GM18519 (cell line): Measurements from ENCODE around the gene GLP2R.
"Not testable (repeated sequence)": the region's sequence is repeated elsewhere in the genome, so short reads cannot be mapped to it uniquely, and the experiment has no call there.

ENCODE experiments used
- ATAC-seq: cut with Tn5 transposase; IDR thresholded peaks from one replicate; pipeline ENCODE4 v1.9.1; 2021; ENCODE audit warnings: mild to moderate bottlenecking, moderate library complexity; ENCODE audit not compliant: unreplicated experiment, low FRiP score

GLP2R gene

DNA sequence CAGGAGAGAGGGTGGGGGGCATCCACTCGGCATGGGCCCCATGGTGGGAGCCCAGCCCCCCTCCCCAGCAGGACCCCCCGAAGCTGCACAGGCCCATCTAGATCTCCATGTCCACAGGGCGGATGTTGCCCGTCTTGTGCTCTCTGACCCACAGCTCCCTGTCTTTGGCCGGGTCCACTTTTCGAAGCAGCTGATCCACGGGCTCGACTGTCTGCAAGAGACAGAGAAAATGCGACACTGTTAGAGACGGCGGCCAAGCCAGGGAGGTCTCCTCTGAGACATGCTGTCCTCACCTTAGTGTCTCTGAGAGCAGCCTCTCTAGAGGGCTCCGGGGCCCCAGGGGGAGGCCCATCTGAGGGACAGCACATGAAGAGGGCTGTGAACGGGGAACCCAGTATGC, 91.4 kb downstream of the GLP2R start:
- no peak for ATAC-seq

DNA sequence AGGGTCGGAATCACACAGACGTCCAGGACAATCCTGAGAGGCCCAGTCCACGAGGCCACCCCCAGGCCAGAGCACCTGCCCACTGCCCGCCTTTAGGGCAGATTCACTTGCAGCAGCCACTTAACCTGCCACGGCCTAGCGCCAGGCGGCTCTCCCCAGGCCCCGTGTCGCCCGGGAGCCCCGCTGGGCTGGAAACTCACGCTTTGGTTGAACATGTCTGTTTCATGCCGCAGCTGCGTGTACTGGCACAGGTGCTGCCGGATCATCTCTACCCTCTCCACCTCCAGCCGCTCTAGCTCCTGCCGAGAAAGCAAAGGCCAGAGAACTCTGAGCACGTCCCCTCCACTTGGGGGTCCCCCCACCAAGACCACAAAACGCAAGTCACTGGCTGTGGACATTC, 92.1 kb downstream of the GLP2R start:
- ATAC-seq = no peak

DNA sequence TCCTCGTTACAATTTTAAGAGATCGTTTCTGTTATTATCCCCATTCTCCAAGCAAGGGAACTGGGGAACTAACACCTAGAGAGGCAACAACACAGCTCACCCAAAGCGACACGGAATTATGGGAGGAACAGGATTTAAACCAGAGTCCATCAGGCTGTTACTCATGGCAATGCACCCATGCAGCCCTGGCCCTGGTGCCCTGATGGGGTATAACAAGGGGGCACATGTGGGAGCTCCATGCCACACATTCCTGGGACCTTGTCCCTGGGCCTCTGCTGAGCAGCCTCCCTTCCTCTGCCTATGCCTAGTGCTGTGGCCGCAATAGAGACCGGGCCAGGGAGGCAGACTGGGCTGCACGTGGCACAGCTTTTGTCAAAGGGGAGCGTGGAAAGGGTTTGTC, 92.6 kb downstream of the GLP2R start:
- no peak for ATAC-seq

DNA sequence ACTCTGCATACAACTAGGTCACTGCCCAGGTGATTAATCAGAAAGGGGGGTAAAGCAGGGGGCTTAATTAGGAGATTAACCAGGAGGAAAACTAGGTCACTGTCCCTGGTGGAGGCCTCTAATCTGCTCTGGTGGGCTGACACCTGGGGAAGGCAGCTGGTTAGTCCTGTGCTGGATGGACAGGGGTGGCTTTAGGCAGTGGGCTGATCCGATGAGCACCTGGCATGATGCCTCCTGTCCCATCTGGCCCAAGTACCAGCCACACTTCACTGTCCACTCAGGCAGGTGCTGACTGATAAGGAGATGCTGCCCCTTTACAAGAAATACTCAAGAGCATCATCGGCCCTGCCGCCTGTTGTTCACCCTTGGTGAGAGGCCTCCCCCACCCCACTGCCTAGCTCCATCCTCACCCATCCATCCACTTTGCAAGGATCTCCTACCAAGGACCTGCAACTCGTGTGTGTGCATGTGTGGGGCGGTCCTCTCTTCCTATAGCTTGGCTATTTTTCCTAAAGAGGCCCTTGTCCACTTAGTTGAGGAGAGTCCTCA, 93.2 kb downstream of the GLP2R start:
- no peak for ATAC-seq

DNA sequence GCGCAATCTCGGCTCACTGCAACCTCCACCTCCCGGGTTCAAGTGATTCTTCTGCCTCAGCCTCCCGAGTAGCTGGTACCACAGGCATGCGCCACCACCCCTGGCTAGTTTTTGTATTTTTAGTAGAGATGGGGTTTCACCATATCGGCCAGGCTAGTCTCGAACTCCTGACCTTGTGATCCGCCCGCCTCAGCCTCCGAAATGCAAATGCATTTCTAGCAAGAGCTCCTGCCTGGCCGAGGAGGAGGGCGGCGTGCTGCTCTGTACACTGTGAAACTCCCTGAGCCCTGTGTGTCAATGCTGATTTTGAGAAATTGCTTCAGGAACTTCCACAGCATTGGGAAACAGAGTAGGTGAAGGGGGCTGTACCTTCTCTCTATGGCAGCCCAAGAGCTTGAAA, 95.5 kb downstream of the GLP2R start:
- not testable (repeated sequence) for ATAC-seq

DNA sequence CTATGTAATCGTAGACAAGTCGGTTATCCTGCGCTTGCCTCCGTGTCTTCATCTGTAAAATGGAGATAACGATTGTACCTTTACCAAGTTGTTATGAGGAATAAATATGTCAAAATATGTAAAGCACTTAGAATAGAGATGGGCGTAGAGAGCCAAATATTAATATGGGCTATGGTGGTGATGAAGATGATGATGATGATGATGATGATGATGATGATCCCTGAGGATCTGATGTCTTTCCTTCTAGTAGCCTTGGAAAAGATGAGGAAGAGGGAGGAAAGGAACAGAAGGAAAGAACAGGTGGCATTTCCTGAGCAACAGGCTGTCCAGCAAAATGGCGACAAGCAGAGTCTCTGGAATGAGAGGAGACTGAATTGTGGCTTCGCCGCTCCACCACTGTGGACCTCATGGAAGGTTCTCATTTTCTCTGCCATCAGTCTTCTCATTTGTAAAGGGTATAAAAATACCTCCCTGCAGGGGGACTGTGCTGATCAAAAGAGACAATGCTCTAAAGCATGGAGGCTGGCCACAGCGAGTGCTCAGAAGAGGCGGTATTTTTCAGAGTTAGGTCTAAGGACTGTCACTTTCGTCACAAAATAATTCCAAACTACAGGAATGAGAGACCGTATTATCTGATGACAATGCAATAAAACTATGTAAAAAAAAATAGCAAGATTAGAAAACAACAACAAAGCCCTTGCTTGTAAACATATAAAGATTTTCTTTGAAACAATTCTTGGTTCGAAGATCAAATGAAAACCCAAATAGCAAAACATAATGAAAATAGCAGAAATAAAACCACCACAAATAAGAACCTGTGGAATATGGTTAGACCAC, 96.5 kb downstream of the GLP2R start:
- no peak for ATAC-seq

DNA sequence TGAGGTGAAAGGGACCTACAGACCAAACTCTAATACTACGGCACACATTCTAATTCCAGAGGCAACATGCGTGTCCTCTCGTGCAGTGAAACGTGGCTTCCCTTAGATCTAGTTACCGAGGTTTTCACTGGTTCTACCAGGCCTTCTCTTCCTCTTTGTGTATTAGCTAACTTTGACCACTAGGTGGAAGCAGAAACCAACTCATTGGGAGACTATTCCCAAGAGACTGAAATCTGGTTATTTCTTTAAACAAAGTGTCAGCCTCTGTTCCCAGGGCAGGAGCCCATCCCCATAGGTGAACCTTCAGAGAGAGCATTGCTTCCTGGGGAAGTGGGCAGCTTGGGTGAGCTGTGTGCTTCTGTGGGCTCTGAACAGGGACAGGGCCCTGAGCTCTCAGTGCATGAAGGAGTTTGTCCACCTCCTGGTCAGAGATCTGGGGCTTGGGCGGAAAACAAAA, 99.0 kb downstream of the GLP2R start:
- no peak for ATAC-seq

DNA sequence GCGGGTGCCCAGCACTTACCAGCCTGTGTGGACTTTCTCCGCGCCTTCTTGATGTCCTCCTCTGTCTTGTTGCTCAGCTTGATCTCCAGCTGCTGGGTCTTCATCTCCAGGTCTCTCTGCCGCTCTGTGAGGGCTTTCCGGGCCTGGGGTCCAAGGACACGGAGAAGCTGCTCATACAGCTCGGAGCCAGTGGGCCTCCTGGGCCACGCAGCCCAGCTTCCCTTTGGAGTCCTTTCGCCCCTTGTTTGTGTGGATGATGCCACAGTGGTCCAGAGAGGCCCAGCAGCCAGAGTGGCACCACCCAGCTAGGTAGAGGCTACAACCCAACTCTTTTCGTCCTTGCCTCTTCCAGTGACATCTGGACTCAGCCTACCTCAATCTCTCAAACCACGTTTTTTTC, 99.7 kb downstream of the GLP2R start:
- ATAC-seq = no peak

DNA sequence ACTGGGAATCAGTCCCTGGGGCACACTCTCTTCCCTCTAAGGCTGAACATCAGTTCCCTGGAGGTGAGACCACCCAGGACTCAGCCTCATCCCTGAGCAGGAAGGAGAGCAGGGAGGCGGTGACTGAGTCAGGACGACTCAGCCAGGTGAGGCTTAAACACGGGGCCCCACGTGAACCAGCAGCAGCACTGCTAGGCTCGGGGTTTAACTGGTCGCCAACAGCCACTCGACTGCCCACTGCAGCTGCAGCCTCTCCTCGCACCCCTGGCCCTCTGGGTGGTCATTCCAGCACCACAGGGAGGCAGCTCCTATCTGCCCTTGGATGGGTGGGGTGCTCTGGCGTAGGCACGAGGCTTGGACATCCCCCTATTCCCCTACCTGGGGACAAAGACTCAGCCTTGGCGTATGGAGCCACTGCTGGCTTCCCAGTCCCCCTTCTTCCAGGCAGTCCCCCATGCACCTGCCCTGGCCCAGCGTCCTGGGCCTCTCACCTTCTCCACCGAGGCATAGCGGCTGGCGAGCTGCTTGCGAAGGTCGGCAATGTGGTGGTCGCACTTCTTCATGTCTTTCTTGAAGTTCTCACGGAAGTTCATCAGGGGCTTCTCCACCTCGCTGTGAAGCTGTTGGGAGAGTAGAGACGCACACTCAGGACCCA, 100.6 kb downstream of the GLP2R start:
- no peak for ATAC-seq

DNA sequence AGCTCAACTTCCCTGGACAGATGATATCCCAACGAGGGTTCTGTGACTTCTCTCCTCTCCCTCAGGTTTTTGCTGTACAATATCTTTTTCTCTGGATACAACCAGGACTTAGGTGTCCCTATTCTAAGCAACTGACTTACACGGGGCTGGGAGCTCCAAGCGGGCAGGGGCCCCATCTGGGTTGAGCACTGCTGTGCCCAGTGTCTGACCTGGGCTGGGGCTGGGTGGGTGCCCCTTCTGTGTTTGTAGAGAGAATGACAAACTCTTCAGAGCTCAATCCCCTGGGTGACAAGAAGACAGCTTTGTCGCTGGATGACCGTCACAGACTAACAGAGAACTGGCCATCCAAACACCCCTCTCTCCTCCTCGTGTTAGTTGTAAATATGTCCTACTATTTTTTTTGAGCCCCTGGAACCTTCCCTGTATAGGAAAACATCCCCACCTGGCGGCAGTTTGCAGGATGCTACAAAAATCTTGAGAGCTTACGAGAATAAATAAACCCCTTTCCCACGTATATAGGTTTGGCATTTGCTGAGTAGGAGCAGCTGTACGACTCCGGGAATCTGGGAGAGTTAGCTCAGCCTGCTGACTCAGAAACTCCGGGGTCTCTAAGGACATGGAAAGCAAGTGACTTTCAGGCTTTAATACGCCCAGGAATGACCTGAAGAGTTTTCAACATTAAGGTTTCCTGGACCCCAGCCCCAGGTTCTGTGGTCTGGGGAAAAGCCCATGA, 103.0 kb downstream of the GLP2R start:
- no peak for ATAC-seq

DNA sequence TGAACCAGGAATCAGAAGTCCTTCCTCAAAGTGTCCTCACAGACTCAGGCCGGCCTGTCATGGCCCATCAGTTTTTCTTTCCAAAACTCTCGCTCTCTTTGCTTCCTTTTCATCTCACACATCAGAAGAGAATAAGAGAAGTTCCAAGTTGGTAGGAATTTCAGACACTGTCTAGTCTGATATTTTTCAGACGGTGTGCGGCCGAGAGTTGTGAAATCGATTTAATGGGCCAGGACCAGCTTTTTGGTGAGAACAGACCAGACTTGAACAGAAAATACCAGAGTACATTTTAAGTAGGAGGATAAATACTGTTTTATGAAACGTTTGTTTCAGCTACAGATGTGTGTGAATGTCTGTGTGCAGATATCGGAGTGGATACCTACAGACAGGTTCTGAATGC, 104.1 kb downstream of the GLP2R start:
- no peak for ATAC-seq

DNA sequence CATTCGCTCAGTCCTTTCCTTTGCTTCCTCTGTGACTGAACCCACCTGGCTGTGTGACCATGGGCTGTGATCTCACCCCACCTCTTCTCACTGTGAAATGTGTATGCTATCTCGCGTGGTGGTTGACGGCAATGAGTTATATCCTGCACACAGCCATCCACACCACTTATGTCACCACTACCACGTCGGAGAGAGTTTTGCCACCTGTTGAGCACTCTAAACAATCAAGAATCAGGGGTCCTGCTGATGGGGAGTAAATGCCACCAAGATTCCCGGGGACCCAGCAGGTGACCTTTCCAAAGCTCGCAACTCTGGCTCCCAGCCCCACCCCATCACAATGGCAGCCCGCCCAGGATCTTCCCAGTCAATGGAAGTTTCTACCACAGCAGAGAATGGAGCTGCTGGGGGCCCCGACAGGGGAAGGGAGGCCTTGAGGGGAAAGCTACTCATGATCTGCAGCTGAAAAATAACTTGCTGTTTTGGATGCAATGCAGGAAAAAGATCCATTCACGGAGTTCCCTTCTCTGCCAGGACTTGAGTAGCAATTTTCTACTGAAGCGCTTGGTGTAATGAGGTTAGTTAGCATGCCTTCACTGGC, 105.5 kb downstream of the GLP2R start:
- ATAC-seq = no peak

DNA sequence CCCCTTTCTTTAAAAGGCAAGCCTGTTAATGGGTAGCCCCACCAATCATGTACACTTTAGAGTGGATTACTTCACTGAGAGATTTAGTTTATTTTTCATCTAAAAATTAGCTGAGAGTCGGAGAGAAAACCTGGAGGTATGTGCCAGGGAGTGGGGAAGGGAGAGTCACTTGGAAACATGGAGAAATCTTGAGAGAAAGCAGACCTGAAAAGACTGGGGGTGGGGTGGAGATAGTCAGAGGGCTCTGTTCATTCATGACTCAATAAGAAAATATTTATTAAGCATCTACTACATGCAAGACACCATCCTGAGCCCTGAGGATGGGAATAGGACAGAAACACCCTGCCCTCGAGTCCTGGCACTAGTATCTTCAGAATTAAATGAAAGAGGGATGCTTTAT, 106.8 kb downstream of the GLP2R start:
- no peak for ATAC-seq

DNA sequence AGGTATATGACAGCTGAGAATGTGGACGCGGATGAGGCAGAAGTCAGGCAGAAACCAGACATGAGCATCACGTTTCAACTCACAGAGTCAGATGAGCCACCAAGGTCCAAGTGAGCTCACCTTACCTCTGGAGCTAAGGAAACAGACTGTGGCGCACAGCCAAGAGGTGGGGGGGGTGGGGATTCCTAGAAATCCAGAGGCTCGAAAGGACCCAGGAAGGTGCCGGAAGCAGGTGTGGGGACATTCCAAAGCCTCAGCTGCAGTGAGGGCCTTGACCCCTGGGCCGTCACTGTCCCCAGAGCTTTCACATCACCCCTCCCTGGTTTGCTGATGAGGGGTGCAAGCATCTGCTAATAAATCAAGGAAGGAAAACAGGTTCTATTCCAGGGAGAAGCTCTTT, 108.6 kb downstream of the GLP2R start:
- no peak for ATAC-seq

DNA sequence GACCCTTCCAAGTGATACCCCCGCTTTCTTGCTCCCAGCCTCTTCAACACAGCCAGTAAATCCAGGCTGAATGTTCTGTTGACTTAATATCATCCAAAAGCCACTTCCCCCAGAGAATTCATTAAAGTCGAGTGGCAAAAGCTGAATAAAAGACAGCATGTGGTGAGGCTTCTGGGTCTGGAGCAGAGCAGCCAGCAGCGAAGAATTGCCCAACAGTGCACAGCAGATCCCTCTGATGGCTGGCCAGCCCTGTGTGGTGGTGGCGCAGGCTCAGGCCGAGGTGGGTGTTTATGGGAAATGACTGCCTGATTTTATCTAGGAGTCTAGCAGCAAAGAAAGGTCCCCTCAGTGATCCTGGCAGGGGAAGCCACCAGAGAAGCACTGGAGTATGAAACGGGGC, 109.7 kb downstream of the GLP2R start:
- no peak for ATAC-seq

DNA sequence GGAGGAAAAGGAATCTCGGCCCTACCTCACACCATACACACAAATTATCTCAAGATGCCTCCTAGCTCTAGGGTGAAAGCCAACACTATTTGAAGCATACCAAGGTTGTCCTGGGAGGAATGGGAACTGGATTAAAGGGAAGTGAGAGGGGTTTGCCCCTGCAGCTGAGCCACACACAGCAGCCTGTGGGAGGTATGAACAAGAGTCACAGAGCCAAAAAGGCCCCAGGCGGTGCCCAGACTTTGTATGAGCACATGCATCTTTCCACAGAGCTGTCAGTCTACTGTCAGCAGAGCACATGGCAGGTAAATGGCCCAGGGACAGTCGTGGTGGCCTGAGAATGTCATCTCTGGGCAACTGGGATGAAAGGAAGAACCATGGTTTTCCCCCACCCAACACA, 110.4 kb downstream of the GLP2R start:
- no peak for ATAC-seq

DNA sequence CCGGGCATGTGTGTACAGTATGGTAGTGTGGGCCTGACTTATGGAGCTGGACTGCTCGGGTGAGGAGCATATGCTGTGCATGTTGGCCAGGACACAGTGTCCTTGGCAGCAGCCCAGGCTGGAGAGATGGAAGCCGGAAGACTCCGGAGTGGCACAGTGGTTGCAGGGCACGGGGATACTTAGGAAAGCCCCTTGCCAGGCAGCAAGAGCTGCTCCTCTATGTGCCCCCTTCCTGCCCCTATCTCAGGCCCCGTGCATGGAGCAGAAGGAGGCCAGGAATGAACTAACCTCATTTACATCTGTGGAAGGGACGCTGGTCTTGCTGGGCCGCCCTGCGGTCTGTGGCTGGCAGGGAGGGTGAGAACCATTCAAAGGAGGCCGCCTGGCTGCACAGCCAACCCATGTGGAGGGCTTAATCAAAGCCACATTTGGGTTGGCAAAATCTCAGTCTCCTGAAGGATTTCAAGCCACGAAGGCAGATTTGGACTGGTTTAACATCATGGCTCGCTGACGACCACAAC, 111.6 kb downstream of the GLP2R start:
- no peak for ATAC-seq

DNA sequence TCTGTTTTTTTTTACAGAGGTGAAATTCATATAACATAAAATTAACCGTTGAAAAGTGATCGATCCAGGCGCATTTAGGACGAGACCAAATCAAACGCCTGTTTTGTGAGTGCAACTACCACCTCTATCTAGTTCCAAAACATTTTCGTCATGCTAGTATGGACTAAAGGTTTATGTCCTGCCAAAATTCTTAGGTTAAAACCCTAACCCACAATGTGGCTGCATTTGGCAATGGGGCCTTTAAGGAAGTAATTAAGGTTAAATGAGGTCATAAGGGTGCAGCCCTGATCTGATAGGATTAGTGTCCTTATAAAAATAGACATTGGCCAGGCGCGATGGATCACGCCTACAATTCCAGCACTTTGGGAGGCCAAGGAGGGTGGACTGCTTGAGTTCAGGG, 112.2 kb downstream of the GLP2R start:
- ATAC-seq = no peak

DNA sequence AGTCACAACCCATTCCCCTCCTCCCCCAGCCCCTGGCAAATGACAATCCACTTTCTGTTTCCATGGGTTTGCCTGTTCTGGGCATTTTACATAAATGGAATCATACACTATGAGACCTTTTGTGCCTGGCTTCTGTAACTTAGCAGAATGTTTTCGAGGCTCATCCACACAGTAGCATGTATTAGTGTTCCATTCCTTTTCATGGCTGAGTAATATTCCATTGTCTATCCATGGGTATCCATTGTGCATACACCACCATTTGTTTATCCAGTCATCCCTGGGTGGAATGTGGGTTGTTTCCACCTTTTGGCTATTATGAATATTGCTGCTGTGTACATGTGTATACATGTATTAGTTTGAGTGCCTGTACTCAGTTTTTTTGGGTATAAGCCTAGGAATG, 113.0 kb downstream of the GLP2R start:
- no peak for ATAC-seq

DNA sequence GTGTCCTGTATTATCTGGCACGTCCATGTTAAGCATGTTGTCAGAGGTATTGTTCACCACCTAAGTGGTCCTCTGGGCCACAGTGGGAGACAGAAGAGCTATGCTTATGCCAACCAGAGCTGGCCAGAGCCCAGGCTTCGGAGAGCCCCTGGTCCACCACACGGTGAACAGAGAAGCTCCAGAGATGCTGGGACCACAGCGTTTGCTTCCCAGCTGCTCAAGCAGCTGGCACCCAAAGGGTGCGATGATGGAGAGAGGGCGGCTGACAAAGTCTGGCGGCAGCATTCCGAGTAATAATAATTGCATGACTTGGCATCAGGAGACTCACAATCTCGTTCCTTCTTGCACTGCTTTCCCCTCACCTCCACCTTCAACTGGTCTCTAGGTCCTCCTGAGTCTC, 115.1 kb downstream of the GLP2R start:
- no peak for ATAC-seq

DNA sequence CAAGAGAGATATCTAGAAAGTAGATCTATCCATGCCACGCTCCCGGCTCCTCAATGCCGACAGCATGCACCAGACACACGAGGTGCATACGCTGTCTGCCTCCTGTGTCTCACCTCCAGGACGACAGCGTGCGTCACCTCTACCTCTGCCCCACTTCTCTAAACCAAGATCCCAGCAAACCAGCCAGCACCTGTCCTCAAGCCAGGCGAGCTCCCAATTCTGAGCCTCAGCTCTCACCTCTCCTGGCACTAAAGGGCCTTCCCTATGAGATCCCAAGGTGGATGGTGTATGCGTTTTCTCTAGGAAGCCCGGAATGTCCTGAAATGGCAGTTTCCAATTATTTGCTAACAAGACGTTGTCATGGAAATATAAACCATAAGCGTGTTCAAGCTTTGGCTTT, 115.6 kb downstream of the GLP2R start:
- ATAC-seq = no peak
